GM23338 (cell line): ENCODE measurements around the gene ITCH.

Source experiments
- CTCF ChIP-seq, 2 experiments: fragments of 200-600 bp in 1 of 2; sonication (generic) in 1 of 2; conservative IDR thresholded peaks; 2 replicates each; pipeline versions ENCODE4 v1.5.1 to v1.6.1; 2016 to 2017; ENCODE audit warnings: antibody characterized with exemption in 2 of 2, low read depth in 2 of 2, mild to moderate bottlenecking in 2 of 2, moderate library complexity in 1 of 2
- EZH2 ChIP-seq: fragments of 200-600 bp; sonication (generic); IDR thresholded peaks from one replicate; pipeline ENCODE4 v1.8.0; 2017; ENCODE audit warnings: antibody characterized with exemption, mild to moderate bottlenecking, low read depth; ENCODE audit not compliant: unreplicated experiment
- EZH2phosphoT487 ChIP-seq: fragments of 200-600 bp; sonication (generic); IDR thresholded peaks from one replicate; pipeline ENCODE4 v1.8.1; 2018; ENCODE audit warnings: antibody characterized with exemption; ENCODE audit not compliant: unreplicated experiment
- POLR2AphosphoS5 ChIP-seq: IDR thresholded peaks from 2 replicates; pipeline ENCODE4 v1.6.1; 2016; ENCODE audit warnings: antibody characterized with exemption, low read depth
- ZNF114 ChIP-seq: fragments of 250-450 bp; sonication (Bioruptor Pico); IDR thresholded peaks from 2 replicates; pipeline ENCODE4 v1.5.0; 2020; ENCODE audit warnings: mild to moderate bottlenecking, moderate library complexity

GRCh38 chr20:34385464-34385863 is 22.4 kb downstream of the ITCH start:
- TF ChIP-seq POLR2AphosphoS5 (no peak), EZH2 (no peak), CTCF (conservative IDR thresholded peaks at IDR 0.05; ENCODE audit: low read depth in 2 of 2) (no peak), EZH2phosphoT487 (no peak), ZNF114 (no peak)
